ENCODE data around the gene CCDC12.

The CCDC12 gene

GRCh38 chr3:46906471-46907058 lies 70.0 kb downstream of the CCDC12 start:
- DNase-seq (ENCODE audit: low read depth, low spot score) = no peak

- DNase-seq (ENCODE audit: low read depth, low spot score) = no peak
Measured at GRCh38 chr3:46905661-46906451, 70.7 kb downstream of the CCDC12 start.

- no peak for DNase-seq (ENCODE audit: low read depth, low spot score)
Measured at GRCh38 chr3:46905213-46905560, 71.4 kb downstream of the CCDC12 start.

- DNase-seq (ENCODE audit: low read depth, low spot score) = no peak
Measured at GRCh38 chr3:46904303-46905212, 72.0 kb downstream of the CCDC12 start.

- no peak for DNase-seq (ENCODE audit: low read depth, low spot score)
Measured at GRCh38 chr3:46903341-46904302, 72.9 kb downstream of the CCDC12 start.

- DNase-seq (ENCODE audit: low read depth, low spot score) = no peak
Measured at GRCh38 chr3:46902188-46902631, 74.3 kb downstream of the CCDC12 start.

GRCh38 chr3:46901591-46902187 lies 74.9 kb downstream of the CCDC12 start:
- no peak for DNase-seq (ENCODE audit: low read depth, low spot score)

GRCh38 chr3:46901061-46901460 lies 75.5 kb downstream of the CCDC12 start:
- no peak for DNase-seq (ENCODE audit: low read depth, low spot score)

GRCh38 chr3:46900356-46900755 lies 76.2 kb downstream of the CCDC12 start:
- DNase-seq (ENCODE audit: low read depth, low spot score) = no peak

- DNase-seq (ENCODE audit: low read depth, low spot score) = no peak
Measured at GRCh38 chr3:46900007-46900292, 76.6 kb downstream of the CCDC12 start.

- DNase-seq (ENCODE audit: low read depth, low spot score) = no peak
Measured at GRCh38 chr3:46899151-46900006, 77.2 kb downstream of the CCDC12 start.

- no peak for DNase-seq (ENCODE audit: low read depth, low spot score)
Measured at GRCh38 chr3:46898321-46899150, 78.0 kb downstream of the CCDC12 start.

GRCh38 chr3:46897829-46898320 lies 78.7 kb downstream of the CCDC12 start:
- DNase-seq (ENCODE audit: low read depth, low spot score) = no peak

GRCh38 chr3:46897031-46897430 lies 79.5 kb downstream of the CCDC12 start:
- no peak for DNase-seq (ENCODE audit: low read depth, low spot score)

- no peak for DNase-seq (ENCODE audit: low read depth, low spot score)
Measured at GRCh38 chr3:46896386-46896785, 80.2 kb downstream of the CCDC12 start.

- DNase-seq (ENCODE audit: low read depth, low spot score) = no peak
Measured at GRCh38 chr3:46895761-46896160, 80.8 kb downstream of the CCDC12 start.

- no peak for DNase-seq (ENCODE audit: low read depth, low spot score)
Measured at GRCh38 chr3:46895204-46895660, 81.3 kb downstream of the CCDC12 start.

GRCh38 chr3:46894256-46894655 lies 82.3 kb downstream of the CCDC12 start:
- no peak for DNase-seq (ENCODE audit: low read depth, low spot score)

- DNase-seq (ENCODE audit: low read depth, low spot score) = no peak
Measured at GRCh38 chr3:46893763-46894162, 82.8 kb downstream of the CCDC12 start.
